Measurements from ENCODE around the gene KSR1. TPM values are rescaled to one million over a fixed set of nuclear protein-coding genes. Genes with fewer than 3 reads are reported as not detected.

Gene KSR1
- total and polyA plus RNA-seq, 9 of the 15 experiments (the other 6 are each of a cell fraction or from before 2014, with no cell fraction given), result 1.4 to 51.7 (median 18.4) TPM

- peak overlapping the region; percentile 88 for H3K4me3 ChIP-seq
- WGBS (ENCODE audit: insufficient coverage, low coverage, missing lambda C conversion rate), result 6% methylated on average over 41 of the region's 57 CpGs
- peak overlapping the region; percentile 71 to 95 for H3K9ac ChIP-seq (ENCODE audit: insufficient read depth in 1 of 2, low read depth in 2 of 2, low read length in 2 of 2)
- ChIA-PET CTCF (ENCODE audit: low intra/inter-chr PET ratio) (no interaction called here), POLR2A (interaction anchor here (0.6 to 2.1 kb wide), 7 partner anchors 10 to 117 kb away, joined by 3 to 19 read pairs (median 4); no protein-coding TSS in a partner anchor)
- H4K20me1 ChIP-seq (replicated peaks; ENCODE audit: control insufficient read depth, insufficient read depth, low read length), result no peaks in the 10 kb centered on the region; the same call in 1 of the 2 replicates
- in situ Hi-C loops (cut with MboI), result no loop called here
- peak overlapping the region; percentile 56; the same call in 1 of the 2 replicates for H2AFZ ChIP-seq (ENCODE audit: low read depth, low read length)
- H3K9me3 ChIP-seq (replicated peaks; ENCODE audit: control insufficient read depth, insufficient read depth, low read depth, low read length), result no peaks in the 10 kb centered on the region
- H3K79me2 ChIP-seq (ENCODE audit: control insufficient read depth, insufficient read depth, low read length), result peaks cover 53% of the 10 kb centered on the region
- DNase-seq (ENCODE audit: extremely low read depth in 1 of 4, low spot score in 3 of 4) (peak in 1 of 4 experiments; percentile 33), ATAC-seq (no peak), FAIRE-seq (no peak)
- H3K4me1 ChIP-seq (replicated peaks in 1 of 2; ENCODE audit: control insufficient read depth in 2 of 2, insufficient read depth in 2 of 2, low read length in 2 of 2), result peaks cover 44 to 48% of the 10 kb centered on the region in 2 experiments
- H3K27me3 ChIP-seq (ENCODE audit: control insufficient read depth in 2 of 2, insufficient read depth in 2 of 2, low read length in 2 of 2), result no peaks in the 10 kb centered on the region
- H3K4me2 ChIP-seq (ENCODE audit: insufficient read depth, low read length), result peak overlapping the region; percentile 86
- H3K36me3 ChIP-seq (ENCODE audit: control insufficient read depth, insufficient read depth, low read length), result peaks cover 11% of the 10 kb centered on the region; the same call in 1 of the 3 replicates
- H3K27ac ChIP-seq (ENCODE audit: extremely low read depth, low read depth, low read length), result peak overlapping the region; percentile 16; the same call in 2 of the 3 replicates
- intact Hi-C loops (cut with micrococcal nuclease), result loop anchor here (1.0 to 10.0 kb wide), 6 partner anchors 36 to 212 kb away; no protein-coding TSS in a partner anchor
- no TSS peak for BruUV-seq (replicated peaks)
- H3K9me1 ChIP-seq (ENCODE audit: control insufficient read depth, insufficient read depth, low read length), result no peaks in the 10 kb centered on the region
- TF ChIP-seq, protein P1, sequence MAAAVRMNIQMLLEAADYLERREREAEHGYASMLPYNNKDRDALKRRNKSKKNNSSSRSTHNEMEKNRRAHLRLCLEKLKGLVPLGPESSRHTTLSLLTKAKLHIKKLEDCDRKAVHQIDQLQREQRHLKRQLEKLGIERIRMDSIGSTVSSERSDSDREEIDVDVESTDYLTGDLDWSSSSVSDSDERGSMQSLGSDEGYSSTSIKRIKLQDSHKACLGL (CRISPR knock-in tag; IDR thresholded peaks at IDR 0.05; ENCODE audit: borderline replicate concordance, poor library complexity, severe bottlenecking), result no peak
- TF ChIP-seq ZNF707 (CRISPR knock-in tag; conservative IDR thresholded peaks at IDR 0.05) (no peak), HSF4 (CRISPR knock-in tag; IDR thresholded peaks at IDR 0.05; ENCODE audit: borderline replicate concordance) (no peak), NELFE (IDR thresholded peaks at IDR 0.05; ENCODE audit: insufficient read depth, insufficient read length) (no peak), PURB (CRISPR knock-in tag; IDR thresholded peaks at IDR 0.05; ENCODE audit: low read depth) (no peak), HMGXB4 (CRISPR knock-in tag; IDR thresholded peaks at IDR 0.05) (no peak), PTBP1 (IDR thresholded peaks at IDR 0.05; ENCODE audit: low read depth, low read length) (no peak), HNRNPLL (IDR thresholded peaks at IDR 0.05; ENCODE audit: low read depth, low read length, poor library complexity, severe bottlenecking) (peak; percentile 35), SIN3B (IDR thresholded peaks at IDR 0.05; ENCODE audit: low read depth) (no peak), TFAP4 (CRISPR knock-in tag; IDR thresholded peaks at IDR 0.05; ENCODE audit: borderline replicate concordance) (0 out of 2 replicates have a peak, but pooled peaks have one; percentile 0), UBTF (IDR thresholded peaks at IDR 0.05; ENCODE audit: borderline replicate concordance in 1 of 2, low read depth in 2 of 2, low read length in 2 of 2) (0 out of 4 replicates have a peak, but pooled peaks of 1 of the 2 experiments have one; percentile 5), ZNF431 (CRISPR knock-in tag; IDR thresholded peaks at IDR 0.05) (no peak)
- TF ChIP-seq, protein P2, sequence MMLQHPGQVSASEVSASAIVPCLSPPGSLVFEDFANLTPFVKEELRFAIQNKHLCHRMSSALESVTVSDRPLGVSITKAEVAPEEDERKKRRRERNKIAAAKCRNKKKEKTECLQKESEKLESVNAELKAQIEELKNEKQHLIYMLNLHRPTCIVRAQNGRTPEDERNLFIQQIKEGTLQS (IDR thresholded peaks at IDR 0.05), result no peak
- TF ChIP-seq, protein P2 (CRISPR knock-in tag; conservative IDR thresholded peaks at IDR 0.05), result no peak
These were observed 572 bp downstream of the KSR1 start for GRCh38 chr17:27456681-27457359.
